GM19193 (cell line): ENCODE measurements around the gene PAX1.

ENCODE experiments used
- POLR2A ChIP-seq: IDR thresholded peaks from 4 replicates; pipeline ENCODE4 v1.6.1; 2011; ENCODE audit not compliant: insufficient read depth, insufficient read length; ENCODE audit errors: extremely low read depth

The PAX1 gene

GRCh38 chr20:21708738-21709534 lies 3.5 kb downstream of the PAX1 start:
- TF ChIP-seq POLR2A, result no peak

DNA sequence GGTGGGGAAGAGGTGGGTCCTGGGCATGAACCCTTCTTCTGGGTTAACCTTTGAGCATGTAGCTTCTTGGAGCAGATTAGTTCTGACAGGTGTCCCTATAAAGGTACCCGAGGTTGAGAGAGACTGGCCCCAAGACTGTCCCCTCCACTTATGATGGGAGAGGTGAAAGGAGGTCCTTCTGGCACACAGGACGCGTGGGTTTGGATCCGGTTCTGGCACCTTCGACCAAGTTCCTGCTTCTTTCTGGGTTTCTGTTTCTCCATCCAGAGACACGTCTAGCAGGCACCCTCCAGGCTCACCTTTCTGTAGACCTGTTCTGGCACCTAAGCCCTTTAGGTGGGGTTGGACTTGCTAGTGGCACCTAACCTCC lies 4.1 kb downstream of the PAX1 start:
- no peak for TF ChIP-seq POLR2A

DNA sequence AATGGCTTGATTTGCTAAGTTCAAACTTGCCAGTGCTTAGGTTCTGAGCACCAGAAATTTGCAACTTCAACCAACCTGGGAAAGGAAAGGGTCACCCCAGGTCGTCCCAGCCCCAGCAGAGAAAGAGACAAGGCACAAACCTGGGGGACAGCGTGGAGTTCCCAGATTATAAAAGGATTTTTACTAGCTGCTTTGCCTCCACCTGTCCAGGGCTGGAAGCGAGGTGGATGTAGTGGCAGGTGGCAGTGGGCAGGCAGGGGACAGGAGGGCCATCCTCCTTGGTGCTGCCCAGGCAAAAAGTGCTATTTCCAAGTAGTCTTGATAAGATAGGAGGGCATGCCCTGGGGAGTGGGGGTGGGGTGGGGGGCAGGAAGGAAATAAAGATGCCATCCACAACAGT lies 4.9 kb downstream of the PAX1 start:
- TF ChIP-seq POLR2A, result no peak

DNA sequence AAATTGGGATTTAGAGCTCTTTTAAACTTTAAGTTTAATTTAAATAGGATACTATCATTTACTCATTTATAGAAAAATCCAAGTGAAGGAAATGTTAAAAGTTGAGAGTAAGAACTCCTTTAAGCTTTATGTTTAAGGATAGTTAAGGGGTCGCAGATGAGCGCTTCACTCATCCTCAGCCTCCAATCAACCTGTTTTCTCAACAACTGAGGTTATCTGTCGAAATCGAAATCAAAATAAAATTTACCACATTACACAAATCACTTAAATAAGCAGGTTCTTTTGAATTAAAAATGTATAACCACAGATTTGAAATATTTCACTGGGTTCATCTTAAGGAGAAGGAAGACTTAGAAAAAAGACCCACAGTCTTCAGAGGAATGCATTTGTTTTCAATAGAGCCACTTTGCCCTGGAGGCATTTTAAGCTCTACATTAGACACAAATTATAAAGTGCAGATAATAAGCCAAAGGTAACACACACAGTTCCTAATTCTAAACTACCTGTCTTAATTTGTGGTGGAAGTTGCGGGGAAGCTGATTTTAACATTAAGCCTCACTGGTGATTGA lies 5.5 kb downstream of the PAX1 start:
- no peak for TF ChIP-seq POLR2A

DNA sequence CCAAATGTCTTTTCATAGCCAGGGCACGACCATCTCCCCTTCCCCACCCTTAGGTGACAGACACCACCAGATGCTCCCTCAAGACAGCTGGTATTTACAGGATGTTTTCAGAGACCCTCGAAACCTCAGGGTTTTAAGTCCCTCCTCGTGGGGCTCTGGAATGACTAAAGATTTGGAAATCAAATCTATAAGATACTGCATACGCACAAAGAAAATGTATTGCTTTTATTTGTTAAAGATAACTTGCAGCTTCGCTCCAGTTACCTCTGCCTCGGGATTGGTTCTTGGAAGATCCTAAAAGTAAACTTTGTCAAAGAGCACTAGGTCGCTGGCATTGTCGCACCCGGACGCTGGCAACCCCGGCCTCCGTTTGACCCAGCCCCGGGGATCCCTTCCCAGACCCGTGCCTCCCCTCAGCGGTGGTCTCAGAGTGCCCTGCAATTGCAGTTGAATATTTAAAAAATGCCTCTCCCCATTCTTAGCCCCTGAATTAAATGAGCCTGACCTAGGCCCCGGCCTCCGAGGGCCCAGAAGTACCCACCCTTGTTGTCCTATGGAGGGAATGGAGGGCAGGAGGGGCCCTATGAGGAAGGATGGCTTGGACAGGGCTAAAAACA lies 7.1 kb downstream of the PAX1 start:
- no peak for TF ChIP-seq POLR2A

GRCh38 chr20:21713470-21713869 lies 8.0 kb downstream of the PAX1 start:
- TF ChIP-seq POLR2A, result no peak

- no peak for TF ChIP-seq POLR2A
Observed at GRCh38 chr20:21713901-21714296, 8.4 kb downstream of the PAX1 start.

DNA sequence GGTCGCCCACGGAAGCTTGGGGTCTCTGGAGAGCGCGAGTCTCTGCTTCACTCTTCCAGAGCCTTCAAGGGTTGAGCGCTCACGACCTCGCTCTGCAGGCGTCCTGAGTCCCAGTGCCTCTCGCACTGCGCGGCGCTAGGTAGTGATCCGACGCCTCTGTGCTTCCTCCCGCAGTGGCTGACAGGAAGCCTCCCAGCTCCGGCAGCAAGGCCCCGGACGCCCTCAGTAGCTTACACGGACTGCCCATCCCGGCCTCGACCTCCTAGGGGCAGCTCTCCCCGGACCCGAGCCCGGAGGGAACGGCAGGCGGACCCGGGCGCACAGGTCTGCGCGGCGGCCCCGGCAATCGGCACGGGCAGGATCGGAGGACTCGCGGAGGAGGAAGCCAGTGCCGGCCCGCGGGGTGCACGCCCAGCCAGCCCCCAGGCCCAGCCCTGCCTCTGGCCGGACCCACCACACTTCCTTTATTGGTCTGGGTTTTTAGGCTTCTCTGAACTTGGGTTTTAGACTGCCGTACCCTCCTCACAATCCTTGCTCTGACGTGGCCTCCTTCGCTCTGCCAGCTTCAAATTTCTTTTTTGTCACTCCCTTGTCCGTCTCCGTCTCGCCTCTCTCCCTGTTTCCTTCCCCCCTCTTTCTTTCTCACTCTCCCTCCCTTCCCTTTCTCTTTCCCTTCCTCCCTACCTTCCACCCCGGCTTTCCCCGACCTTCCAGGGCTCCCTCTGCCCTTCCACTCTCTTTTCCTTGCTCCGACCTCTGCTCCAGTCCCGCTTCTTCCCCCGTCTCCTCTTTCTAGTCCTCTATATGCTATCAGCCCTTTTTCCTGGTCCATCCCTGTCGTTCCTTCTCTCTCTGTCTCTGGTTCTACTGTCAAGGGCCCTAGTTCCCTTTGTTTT lies 9.1 kb downstream of the PAX1 start:
- no peak for TF ChIP-seq POLR2A

- no peak for TF ChIP-seq POLR2A
Observed at GRCh38 chr20:21715193-21715881, 9.9 kb downstream of the PAX1 start.

GRCh38 chr20:21719592-21720214 lies 14.2 kb downstream of the PAX1 start:
- TF ChIP-seq POLR2A, result no peak

DNA sequence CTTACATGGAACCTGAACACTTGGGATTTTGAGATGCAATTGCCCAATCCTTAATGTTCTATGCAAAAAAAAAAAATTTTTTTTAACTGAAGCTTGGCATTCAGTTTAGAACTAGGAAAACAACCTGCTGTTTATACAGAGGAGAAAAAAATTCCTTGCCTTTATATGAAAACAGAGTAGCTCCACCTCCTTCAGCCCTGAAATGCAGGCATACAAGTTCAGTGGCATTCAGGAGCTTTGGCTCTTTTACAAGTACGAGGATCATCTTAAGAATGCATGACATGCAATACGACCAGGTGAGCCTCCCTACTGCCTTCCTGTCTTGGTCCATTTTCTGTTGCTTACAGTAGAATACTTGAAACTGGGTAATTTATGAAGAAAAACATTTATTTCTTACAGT lies 20.4 kb downstream of the PAX1 start:
- TF ChIP-seq POLR2A, result no peak

DNA sequence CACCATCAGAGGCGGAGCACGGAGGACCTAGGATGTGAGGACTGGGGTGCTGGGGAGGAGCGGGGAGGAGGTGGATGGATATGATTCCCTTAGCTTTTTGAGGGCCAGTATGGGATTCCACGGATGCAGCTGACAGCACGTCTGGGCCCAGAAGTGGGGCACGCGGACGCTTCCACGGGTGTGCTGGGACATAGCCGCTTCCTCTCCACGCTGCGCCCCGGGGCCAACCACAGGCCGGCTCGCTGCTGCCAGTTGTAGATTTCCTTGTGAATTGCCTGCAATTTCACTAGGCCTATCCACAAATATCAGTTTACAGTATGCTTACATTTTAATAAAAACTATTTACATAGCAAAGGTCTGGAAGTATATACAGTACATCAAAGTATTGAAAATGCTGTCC lies 23.9 kb downstream of the PAX1 start:
- TF ChIP-seq POLR2A, result no peak

DNA sequence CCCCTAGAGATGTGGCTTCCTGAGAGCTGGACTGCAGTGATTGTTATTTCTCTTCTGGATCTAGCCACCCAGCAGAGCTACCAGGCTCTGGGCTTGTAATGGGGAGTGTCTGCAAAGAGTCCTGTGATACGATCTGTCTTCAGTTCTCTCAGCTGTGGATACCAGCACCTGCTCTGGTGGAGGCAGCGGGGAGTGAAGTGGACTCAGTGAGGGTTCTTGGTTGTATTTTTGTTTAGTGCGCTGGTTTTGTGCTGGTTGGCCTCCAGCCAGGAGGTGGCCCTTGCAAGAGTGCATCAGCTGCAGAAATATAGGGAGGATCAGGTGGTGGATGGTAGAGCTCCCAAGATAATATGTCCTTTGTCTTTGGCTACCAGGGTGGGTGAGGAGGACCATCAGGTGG lies 33.7 kb downstream of the PAX1 start:
- TF ChIP-seq POLR2A, result no peak

DNA sequence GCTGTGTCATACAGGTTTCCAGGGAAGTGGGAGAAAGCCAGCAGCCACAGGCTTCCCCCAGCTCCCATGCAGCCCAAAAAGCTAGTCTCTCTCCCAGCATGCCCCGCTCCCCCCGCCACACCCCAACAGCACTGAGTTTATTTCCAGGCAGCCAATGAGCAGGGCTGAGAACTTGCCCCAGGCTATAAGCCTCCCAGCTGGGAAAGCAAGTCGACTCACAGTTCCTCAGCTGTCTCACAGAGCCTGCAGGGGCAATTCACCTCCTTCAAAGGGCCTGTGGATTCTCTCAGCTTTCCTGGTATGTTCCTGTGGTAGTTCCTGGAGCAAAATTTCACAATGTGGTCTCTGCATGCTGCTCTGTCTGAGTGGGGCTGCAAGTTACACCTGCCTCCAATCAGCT lies 34.2 kb downstream of the PAX1 start:
- no peak for TF ChIP-seq POLR2A
